IPS DF 6.9 (cell line): ENCODE results near the gene MPG.
"Not testable (repeated sequence)": the region's sequence is repeated elsewhere in the genome, so short reads cannot be mapped to it uniquely, and the experiment has no call there.

Experiments used
- DNase-seq: peaks from one replicate; pipeline ENCODE4 v3.0.0-alpha.2; 2013; ENCODE audit warnings: low read depth, low spot score
- H3K27ac ChIP-seq: one replicate; pipeline ENCODE4 v1.5.1; 2013; ENCODE audit warnings: low read length, control low read depth
- H3K27me3 ChIP-seq: 2 replicates; pipeline ENCODE4 v1.6.1; 2013; ENCODE audit warnings: mild to moderate bottlenecking, low read length; ENCODE audit not compliant: control insufficient read depth, insufficient read depth
- H3K36me3 ChIP-seq: 2 replicates; pipeline ENCODE4 v1.6.1; 2013; ENCODE audit warnings: low read length; ENCODE audit not compliant: control insufficient read depth, insufficient read depth
- H3K4me1 ChIP-seq: 2 replicates; pipeline ENCODE4 v1.6.1; 2013; ENCODE audit warnings: low read length; ENCODE audit not compliant: control insufficient read depth, insufficient read depth
- H3K4me3 ChIP-seq: 2 replicates; pipeline ENCODE4 v1.5.1; 2013; ENCODE audit warnings: mild to moderate bottlenecking, low read length
- H3K9me3 ChIP-seq: 2 replicates; pipeline ENCODE4 v1.6.1; 2013; ENCODE audit warnings: low read length, inconsistent platforms; ENCODE audit not compliant: control insufficient read depth, insufficient read depth
- WGBS: extraction: QIAGEN DNeasy Blood & Tissue Kit; methylation state at CpG from one replicate; pipeline ENCODE4 v1.1.7; 2013; ENCODE audit warnings: mixed read lengths, missing lambda C conversion rate; ENCODE audit not compliant: insufficient read length, insufficient coverage; 5-methylcytosine and 5-hydroxymethylcytosine counted together

The MPG gene

GRCh38 chr16:38206-38605 lies 39.8 kb upstream of the MPG start:
- not testable (repeated sequence) for H3K27ac ChIP-seq, DNase-seq, H3K27me3 ChIP-seq, H3K9me3 ChIP-seq, H3K4me1 ChIP-seq, H3K4me3 ChIP-seq
- peaks cover 19% of the 10 kb centered on the region for H3K36me3 ChIP-seq
- no CpG with 5 or more reads among the region's 11 CpGs for WGBS

GRCh38 chr16:38941-39892 lies 38.8 kb upstream of the MPG start:
- no peak overlapping the region for H3K4me3 ChIP-seq
- no peaks in the 10 kb centered on the region for H3K27me3 ChIP-seq
- no peak overlapping the region for H3K27ac ChIP-seq
- peaks cover 20% of the 10 kb centered on the region for H3K36me3 ChIP-seq
- H3K4me1 ChIP-seq: peaks cover 2% of the 10 kb centered on the region; the same call in 1 of the 2 replicates
- 0 out of 2 replicates have a peak, but pooled peaks cover 1% of the 10 kb centered on the region for H3K9me3 ChIP-seq
- WGBS: no CpG with 5 or more reads among the region's 13 CpGs
- no peak for DNase-seq

GRCh38 chr16:41439-42068 lies 36.5 kb upstream of the MPG start:
- H3K9me3 ChIP-seq: 0 out of 2 replicates have a peak, but pooled peaks cover 1% of the 10 kb centered on the region
- peaks cover 29% of the 10 kb centered on the region for H3K36me3 ChIP-seq
- no peaks in the 10 kb centered on the region for H3K4me1 ChIP-seq
- H3K27me3 ChIP-seq: no peaks in the 10 kb centered on the region
- no peak for DNase-seq
- H3K4me3 ChIP-seq: no peak overlapping the region
- H3K27ac ChIP-seq: no peak overlapping the region
- WGBS: no CpG with 5 or more reads among the region's 22 CpGs

GRCh38 chr16:42069-42457 lies 36.0 kb upstream of the MPG start:
- peaks cover 29% of the 10 kb centered on the region for H3K36me3 ChIP-seq
- WGBS: no CpG with 5 or more reads among the region's 11 CpGs
- 0 out of 2 replicates have a peak, but pooled peaks cover 1% of the 10 kb centered on the region for H3K9me3 ChIP-seq
- no peak overlapping the region for H3K27ac ChIP-seq
- H3K4me1 ChIP-seq: no peaks in the 10 kb centered on the region
- H3K27me3 ChIP-seq: no peaks in the 10 kb centered on the region
- H3K4me3 ChIP-seq: no peak overlapping the region
- no peak for DNase-seq

GRCh38 chr16:42691-43090 lies 35.3 kb upstream of the MPG start:
- H3K27ac ChIP-seq: no peak overlapping the region
- H3K4me1 ChIP-seq: no peaks in the 10 kb centered on the region
- no peak for DNase-seq
- no peak overlapping the region for H3K4me3 ChIP-seq
- H3K27me3 ChIP-seq: no peaks in the 10 kb centered on the region
- H3K36me3 ChIP-seq: peaks cover 32% of the 10 kb centered on the region
- 0 out of 2 replicates have a peak, but pooled peaks cover 1% of the 10 kb centered on the region for H3K9me3 ChIP-seq
- no CpG with 5 or more reads among the region's 4 CpGs for WGBS

GRCh38 chr16:43294-43693 lies 34.7 kb upstream of the MPG start:
- no peak for DNase-seq
- Histone ChIP-seq H3K27ac (no peak overlapping the region), H3K27me3 (no peaks in the 10 kb centered on the region), H3K36me3 (peaks cover 32% of the 10 kb centered on the region), H3K4me3 (no peak overlapping the region), H3K9me3 (0 out of 2 replicates have a peak, but pooled peaks cover 1% of the 10 kb centered on the region), H3K4me1 (no peaks in the 10 kb centered on the region)
- no CpG with 5 or more reads among the region's 5 CpGs for WGBS

GRCh38 chr16:44655-45054 lies 33.4 kb upstream of the MPG start:
- no CpG with 5 or more reads among the region's 8 CpGs for WGBS
- peaks cover 32% of the 10 kb centered on the region for H3K36me3 ChIP-seq
- no peak overlapping the region for H3K4me3 ChIP-seq
- H3K9me3 ChIP-seq: 0 out of 2 replicates have a peak, but pooled peaks cover 1% of the 10 kb centered on the region
- H3K27ac ChIP-seq: no peak overlapping the region
- H3K4me1 ChIP-seq: no peaks in the 10 kb centered on the region
- DNase-seq: no peak
- H3K27me3 ChIP-seq: no peaks in the 10 kb centered on the region

GRCh38 chr16:45454-45853 lies 32.6 kb upstream of the MPG start:
- Histone ChIP-seq H3K4me3 (no peak overlapping the region), H3K4me1 (no peaks in the 10 kb centered on the region), H3K27me3 (no peaks in the 10 kb centered on the region), H3K9me3 (0 out of 2 replicates have a peak, but pooled peaks cover 1% of the 10 kb centered on the region), H3K36me3 (peaks cover 32% of the 10 kb centered on the region), H3K27ac (no peak overlapping the region)
- DNase-seq: no peak
- no CpG with 5 or more reads among the region's 5 CpGs for WGBS

GRCh38 chr16:46510-46909 lies 31.5 kb upstream of the MPG start:
- not testable (repeated sequence) for H3K4me1 ChIP-seq, H3K27me3 ChIP-seq, H3K27ac ChIP-seq, H3K4me3 ChIP-seq, H3K9me3 ChIP-seq, DNase-seq
- H3K36me3 ChIP-seq: peaks cover 35% of the 10 kb centered on the region
- WGBS: no CpG with 5 or more reads among the region's 7 CpGs

- Histone ChIP-seq H3K4me3 (no peak overlapping the region), H3K36me3 (peaks cover 27% of the 10 kb centered on the region), H3K9me3 (no peaks in the 10 kb centered on the region), H3K27me3 (no peaks in the 10 kb centered on the region), H3K27ac (no peak overlapping the region), H3K4me1 (no peaks in the 10 kb centered on the region)
- WGBS: no CpG with 5 or more reads among the region's 7 CpGs
- no peak for DNase-seq
Measured at GRCh38 chr16:47234-47633, 30.8 kb upstream of the MPG start.
